Tibial nerve (tissue), 4 donors: ENCODE data around the gene SATB1. TPM values are rescaled to one million over a fixed set of nuclear protein-coding genes. Genes with fewer than 3 reads are reported as not detected.

Experiments used
- DNase-seq, 2 donors: peaks; one replicate each; pipeline ENCODE4 v3.0.0-alpha.2; 2019; ENCODE audit warnings: low spot score in 2 of 2
- H3K27ac ChIP-seq, 4 donors: fragments of 200-600 bp; sonication (generic) in 3 of 4; one replicate each; pipeline ENCODE4 v1.5.1; 2017 to 2019; ENCODE audit warnings: mild to moderate bottlenecking in 1 of 4
- H3K27me3 ChIP-seq, 2 donors: fragments of 200-600 bp; sonication (generic) in 1 of 2; one replicate each; pipeline versions ENCODE4 v1.5.1 to v1.6.0; 2017 to 2019
- H3K36me3 ChIP-seq, 3 donors: fragments of 200-600 bp; sonication (generic); one replicate each; pipeline ENCODE4 v1.5.1; 2018 to 2019
- H3K4me1 ChIP-seq, 4 donors: fragments of 200-600 bp; sonication (generic) in 3 of 4; one replicate each; pipeline ENCODE4 v1.5.1; 2017 to 2019
- H3K4me3 ChIP-seq, 4 donors: fragments of 200-600 bp; sonication (generic) in 3 of 4; one replicate each; pipeline ENCODE4 v1.5.1; 2017 to 2019; ENCODE audit warnings: mild to moderate bottlenecking in 1 of 4, moderate library complexity in 1 of 4
- H3K9me3 ChIP-seq, 4 donors: fragments of 200-600 bp; sonication (generic) in 3 of 4; one replicate each; pipeline ENCODE4 v1.5.1; 2017 to 2019
- CTCF ChIP-seq, 5 experiments: fragments of 200-600 bp in 3 of 5; fragments of 450-650 bp in 2 of 5; sonication (generic) in 3 of 5; IDR thresholded peaks; one replicate each; pipeline ENCODE4 v1.5.1; 2016 to 2019; ENCODE audit warnings: antibody characterized with exemption in 5 of 5, mild to moderate bottlenecking in 3 of 5, moderate library complexity in 2 of 5
- EP300 ChIP-seq, 2 donors: sonication (generic); formaldehyde crosslinking; IDR thresholded peaks; one replicate each; pipeline ENCODE4 v1.6.1; 2017; ENCODE audit warnings: antibody characterized with exemption in 2 of 2, mild to moderate bottlenecking in 1 of 2
- POLR2A ChIP-seq, 2 donors: fragments of 450-650 bp; IDR thresholded peaks; one replicate each; pipeline ENCODE4 v1.6.1; 2017; ENCODE audit warnings: antibody characterized with exemption in 2 of 2, mild to moderate bottlenecking in 2 of 2, moderate library complexity in 2 of 2
- WGBS, 2 donors: methylation state at CpG; one replicate each; pipeline ENCODE4 v1.1.5; 2018; 5-methylcytosine and 5-hydroxymethylcytosine counted together
- total RNA-seq, 4 donors: library from RNA; depleted of rRNA; stranded (reverse); fragments of >200 nt; gene quantifications; one replicate each; pipeline ENCODE4 v1.1.0, GENCODE V29; 2016

Gene SATB1
- total RNA-seq, 4 donors from 2014 or later: 28.5 to 48.5 (median 42.8) TPM

GRCh38 chr3:18363338-18363737 lies 61.8 kb downstream of the SATB1 start:
- peaks cover 0 to 19% (median 0%) of the 10 kb centered on the region in 3 donors for H3K36me3 ChIP-seq
- H3K27ac ChIP-seq: no peak overlapping the region
- no peaks in the 10 kb centered on the region for H3K9me3 ChIP-seq
- H3K4me3 ChIP-seq: no peak overlapping the region
- WGBS, 2 donors: 84 to 91% methylated on average over 2 of the region's 2 CpGs
- no peak for TF ChIP-seq CTCF (IDR thresholded peaks at IDR 0.05)
- no peak for TF ChIP-seq EP300 (IDR thresholded peaks at IDR 0.05)
- no peak for TF ChIP-seq POLR2A (IDR thresholded peaks at IDR 0.05)
- DNase-seq: no peak
- H3K27me3 ChIP-seq: no peaks in the 10 kb centered on the region
- peaks cover 0 to 8% (median 0%) of the 10 kb centered on the region in 4 donors for H3K4me1 ChIP-seq

GRCh38 chr3:18357747-18358146 lies 67.4 kb downstream of the SATB1 start:
- H3K4me3 ChIP-seq: no peak overlapping the region
- no peak overlapping the region for H3K27ac ChIP-seq
- H3K27me3 ChIP-seq: no peaks in the 10 kb centered on the region
- no peaks in the 10 kb centered on the region for H3K36me3 ChIP-seq
- DNase-seq: no peak
- no peak for TF ChIP-seq EP300 (IDR thresholded peaks at IDR 0.05)
- TF ChIP-seq POLR2A (IDR thresholded peaks at IDR 0.05): no peak
- no peak for TF ChIP-seq CTCF (IDR thresholded peaks at IDR 0.05)
- H3K4me1 ChIP-seq: peaks cover 0 to 31% (median 3%) of the 10 kb centered on the region in 4 donors
- no peaks in the 10 kb centered on the region for H3K9me3 ChIP-seq

GRCh38 chr3:18355832-18356231 lies 69.3 kb downstream of the SATB1 start:
- no peak overlapping the region for H3K4me3 ChIP-seq
- peaks cover 0 to 13% (median 0%) of the 10 kb centered on the region in 3 donors for H3K36me3 ChIP-seq
- H3K4me1 ChIP-seq: peaks cover 0 to 31% (median 3%) of the 10 kb centered on the region in 4 donors
- 72 to 79% methylated on average over 2 of the region's 2 CpGs for WGBS, 2 donors
- no peak overlapping the region for H3K27ac ChIP-seq
- no peaks in the 10 kb centered on the region for H3K9me3 ChIP-seq
- no peaks in the 10 kb centered on the region for H3K27me3 ChIP-seq
- TF ChIP-seq CTCF (IDR thresholded peaks at IDR 0.05) (no peak), POLR2A (IDR thresholded peaks at IDR 0.05) (no peak), EP300 (IDR thresholded peaks at IDR 0.05) (no peak)
- no peak for DNase-seq

GRCh38 chr3:18354701-18355100 lies 70.4 kb downstream of the SATB1 start:
- Histone ChIP-seq H3K27ac (no peak overlapping the region), H3K4me1 (peaks cover 0 to 31% (median 3%) of the 10 kb centered on the region in 4 donors), H3K27me3 (no peaks in the 10 kb centered on the region), H3K9me3 (no peaks in the 10 kb centered on the region), H3K4me3 (no peak overlapping the region), H3K36me3 (peaks cover 0 to 22% (median 0%) of the 10 kb centered on the region in 3 donors)
- 67 to 70% methylated on average over 5 of the region's 5 CpGs for WGBS, 2 donors
- DNase-seq: no peak
- TF ChIP-seq EP300 (IDR thresholded peaks at IDR 0.05) (no peak), CTCF (IDR thresholded peaks at IDR 0.05) (no peak), POLR2A (IDR thresholded peaks at IDR 0.05) (no peak)

- Histone ChIP-seq H3K27ac (no peak overlapping the region), H3K4me1 (peaks cover 0 to 10% (median 0%) of the 10 kb centered on the region in 4 donors), H3K36me3 (peaks cover 0 to 32% (median 0%) of the 10 kb centered on the region in 3 donors), H3K9me3 (no peaks in the 10 kb centered on the region), H3K27me3 (no peaks in the 10 kb centered on the region), H3K4me3 (no peak overlapping the region)
- no peak for DNase-seq
- TF ChIP-seq CTCF (IDR thresholded peaks at IDR 0.05) (no peak), POLR2A (IDR thresholded peaks at IDR 0.05) (no peak), EP300 (IDR thresholded peaks at IDR 0.05) (no peak)
- 73% methylated on average over 12 of the region's 12 CpGs for WGBS, 2 donors
Measured at GRCh38 chr3:18351823-18352744, 73.1 kb downstream of the SATB1 start.
